Lower lobe of right lung (tissue), 2 donors: ENCODE data around the gene ASCC1. TPM values are rescaled to one million over a fixed set of nuclear protein-coding genes. Genes with fewer than 3 reads are reported as not detected.
"Not testable (repeated sequence)": the region's sequence is repeated elsewhere in the genome, so short reads cannot be mapped to it uniquely, and the experiment has no call there.

ENCODE experiments used
- ATAC-seq, 2 donors: fragments of 200-7000 bp; cut with Tn5 transposase; one replicate each; pipeline ENCODE4 v1.9.1; 2020 to 2022; ENCODE audit warnings: mild to moderate bottlenecking in 2 of 2, moderate library complexity in 2 of 2
- DNase-seq: peaks from one replicate; pipeline ENCODE4 v3.0.0-alpha.2; 2020
- H3K27ac ChIP-seq: fragments of 200-600 bp; one replicate; pipeline ENCODE4 v1.8.0; 2022
- H3K27me3 ChIP-seq: fragments of 200-600 bp; one replicate; pipeline ENCODE4 v1.8.0; 2022; ENCODE audit warnings: low read depth
- H3K36me3 ChIP-seq: fragments of 200-600 bp; one replicate; pipeline ENCODE4 v1.8.0; 2022; ENCODE audit warnings: mild to moderate bottlenecking
- H3K4me1 ChIP-seq: fragments of 200-600 bp; one replicate; pipeline ENCODE4 v1.8.0; 2022
- H3K4me3 ChIP-seq: fragments of 200-600 bp; one replicate; pipeline ENCODE4 v1.8.0; 2022; ENCODE audit warnings: mild to moderate bottlenecking
- H3K9me3 ChIP-seq: fragments of 200-600 bp; one replicate; pipeline ENCODE4 v1.8.0; 2022
- CTCF ChIP-seq: fragments of 200-600 bp; IDR thresholded peaks from one replicate; pipeline ENCODE4 v1.8.0; 2022; ENCODE audit warnings: antibody characterized with exemption, mild to moderate bottlenecking
- intact Hi-C: fragments of 100-400 bp; cut with DNase I; formaldehyde crosslinking; loops from one replicate; pipeline ENCODE4 v1.11.0; 2022
- total RNA-seq: library from RNA; stranded (reverse); fragmentation: NEBNext Ultra II Directional; extraction: Animal tissue kit (Norgen Biotek cat#: 25700); gene quantifications from one replicate; pipeline ENCODE4 v1.2.1, GENCODE V29; 2021
- donor health status: DM: no; HTN: yes; CAD: no; lungs with severe emphysema.

ASCC1 gene
- total RNA-seq, 1 donor from 2014 or later: 23.9 TPM

GRCh38 chr10:72109636-72110157 lies 106.4 kb downstream of the ASCC1 start:
- no peak overlapping the region for H3K27ac ChIP-seq
- H3K9me3 ChIP-seq: no peaks in the 10 kb centered on the region
- ATAC-seq (no peak), DNase-seq (no peak)
- H3K4me1 ChIP-seq: peaks cover 10% of the 10 kb centered on the region
- H3K36me3 ChIP-seq: no peaks in the 10 kb centered on the region
- no peaks in the 10 kb centered on the region for H3K27me3 ChIP-seq
- intact Hi-C loops: no loop called here
- no peak overlapping the region for H3K4me3 ChIP-seq
- no peak for TF ChIP-seq CTCF

DNA sequence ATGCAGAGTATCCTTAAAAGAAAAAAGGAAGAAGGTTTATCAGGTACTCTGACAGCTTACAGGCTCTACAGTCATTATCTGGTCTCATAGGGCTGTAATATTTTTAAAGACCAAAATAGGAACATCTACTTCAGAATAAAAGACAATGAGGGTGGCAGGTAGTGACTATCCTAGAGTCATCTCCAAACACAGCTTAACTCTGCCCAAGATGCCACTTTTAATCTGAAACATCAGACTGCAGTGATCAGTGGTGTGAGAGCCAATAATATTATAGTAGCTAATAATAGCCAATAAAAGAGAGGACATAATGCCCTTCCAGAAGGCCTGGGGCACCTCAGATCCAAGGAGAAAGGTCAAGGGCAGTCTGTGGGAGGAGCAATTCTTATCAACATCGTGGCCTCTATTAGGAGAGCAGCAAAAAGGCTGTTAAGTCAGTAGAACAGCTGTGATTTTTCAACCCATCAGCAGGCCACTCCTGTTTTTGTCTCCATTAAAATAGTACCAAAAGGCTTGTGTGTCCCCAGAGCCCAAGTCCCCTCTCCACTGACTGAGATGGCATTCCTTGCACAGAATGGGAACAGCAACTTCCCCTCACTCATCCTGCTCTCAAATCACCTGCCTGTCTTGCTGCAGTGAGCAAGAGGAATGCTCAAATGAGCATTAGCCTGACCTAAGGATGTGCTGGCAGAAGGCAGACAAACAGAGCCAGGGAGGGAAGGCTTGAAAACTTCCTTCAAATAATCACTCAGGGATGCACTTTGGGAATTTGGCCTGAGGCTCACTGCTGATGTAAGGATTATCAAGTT lies 107.0 kb downstream of the ASCC1 start:
- Histone ChIP-seq H3K4me3 (no peak overlapping the region), H3K27ac (no peak overlapping the region), H3K27me3 (no peaks in the 10 kb centered on the region), H3K9me3 (no peaks in the 10 kb centered on the region), H3K4me1 (peaks cover 10% of the 10 kb centered on the region), H3K36me3 (no peaks in the 10 kb centered on the region)
- intact Hi-C loops: no loop called here
- ATAC-seq: no peak
- no peak for DNase-seq
- TF ChIP-seq CTCF: no peak

- intact Hi-C loops, H3K36me3 ChIP-seq, DNase-seq, H3K4me3 ChIP-seq, ATAC-seq, H3K27me3 ChIP-seq, H3K9me3 ChIP-seq: not testable (repeated sequence)
- H3K27ac ChIP-seq: peak overlapping the region; percentile 27
- peaks cover 10% of the 10 kb centered on the region for H3K4me1 ChIP-seq
These were observed 108.1 kb downstream of the ASCC1 start for GRCh38 chr10:72108004-72108370.

DNA sequence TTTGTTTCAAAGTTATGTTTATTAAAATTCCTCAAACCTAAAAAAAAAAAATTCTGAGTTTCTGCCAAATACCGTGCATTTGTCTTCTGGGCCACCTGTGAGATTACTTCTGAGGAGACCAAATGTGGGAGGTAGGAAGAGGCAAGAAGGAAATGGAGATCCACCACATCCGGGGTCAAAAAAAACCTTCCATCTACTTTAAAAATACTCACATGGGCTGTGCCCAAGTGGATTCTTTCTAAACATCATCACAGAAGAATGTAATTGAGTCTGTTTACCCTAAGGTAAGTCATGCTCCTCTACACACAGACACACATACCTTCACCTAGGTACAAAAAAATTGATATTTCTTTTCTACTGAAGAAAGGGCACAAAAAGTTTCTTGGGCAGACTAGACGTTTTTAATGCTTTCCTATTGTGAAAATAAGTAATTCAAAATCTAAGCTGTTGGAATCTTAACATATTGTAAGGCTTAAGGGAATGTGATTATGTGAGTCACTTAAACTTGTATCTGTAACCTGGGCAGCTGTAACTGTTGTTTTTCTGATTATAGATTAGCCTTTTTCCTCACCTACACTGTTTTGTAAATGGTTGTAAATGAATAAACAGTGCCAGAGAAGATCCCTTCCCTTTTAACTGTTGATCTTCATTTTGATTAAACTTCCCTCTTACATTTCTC lies 108.6 kb downstream of the ASCC1 start:
- ATAC-seq (peak; percentile 75 to 91), DNase-seq (no peak)
- Histone ChIP-seq H3K27ac (peak overlapping the region; percentile 27), H3K4me3 (no peak overlapping the region), H3K27me3 (no peaks in the 10 kb centered on the region), H3K36me3 (peaks cover 2% of the 10 kb centered on the region), H3K9me3 (no peaks in the 10 kb centered on the region), H3K4me1 (peaks cover 10% of the 10 kb centered on the region)
- intact Hi-C loops: no loop called here
- no peak for TF ChIP-seq CTCF

- ATAC-seq (no peak), DNase-seq (no peak)
- Histone ChIP-seq H3K4me1 (peaks cover 10% of the 10 kb centered on the region), H3K27me3 (no peaks in the 10 kb centered on the region), H3K4me3 (no peak overlapping the region), H3K9me3 (no peaks in the 10 kb centered on the region), H3K36me3 (peaks cover 8% of the 10 kb centered on the region), H3K27ac (no peak overlapping the region)
- TF ChIP-seq CTCF: no peak
- intact Hi-C loops: no loop called here
These were observed 109.2 kb downstream of the ASCC1 start for GRCh38 chr10:72106896-72107295.
